Measurements from ENCODE around the gene SMPD2.

Gene SMPD2

DNA sequence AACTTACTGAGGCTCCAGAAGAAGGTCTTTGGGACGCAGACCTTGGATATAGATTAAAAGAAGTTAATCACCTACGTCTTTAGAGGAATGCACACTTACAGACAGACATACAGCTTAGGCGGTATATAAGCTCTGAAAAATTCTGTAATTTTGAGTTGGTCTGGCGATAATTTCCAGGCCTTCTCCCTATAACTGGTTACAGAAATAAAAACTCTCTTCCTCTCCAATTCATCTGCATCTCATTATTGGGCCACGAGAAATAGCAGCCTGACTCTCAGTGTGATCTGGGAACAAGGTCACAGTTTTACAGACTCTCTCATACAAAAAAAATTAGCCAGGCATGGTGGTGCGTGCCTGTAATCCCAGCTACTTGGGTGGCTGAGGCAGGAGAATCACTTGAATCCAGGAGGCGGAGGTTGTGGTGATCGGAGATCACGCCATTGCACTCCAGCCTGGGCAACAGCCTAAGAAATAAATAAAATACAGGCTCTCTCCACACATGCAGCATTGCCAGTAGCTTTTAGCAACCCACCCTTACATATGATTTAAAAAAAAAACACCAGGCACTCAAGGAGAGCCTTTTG is 37.8 kb downstream of the SMPD2 start:
- peak overlapping the region; percentile 60 for H3K4me3 ChIP-seq (ENCODE audit: low read depth, low read length)
- TF ChIP-seq, protein P1, sequence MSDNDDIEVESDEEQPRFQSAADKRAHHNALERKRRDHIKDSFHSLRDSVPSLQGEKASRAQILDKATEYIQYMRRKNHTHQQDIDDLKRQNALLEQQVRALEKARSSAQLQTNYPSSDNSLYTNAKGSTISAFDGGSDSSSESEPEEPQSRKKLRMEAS (IDR thresholded peaks at IDR 0.05; ENCODE audit: low read depth, low read length): no peak
- TF ChIP-seq, protein P2, sequence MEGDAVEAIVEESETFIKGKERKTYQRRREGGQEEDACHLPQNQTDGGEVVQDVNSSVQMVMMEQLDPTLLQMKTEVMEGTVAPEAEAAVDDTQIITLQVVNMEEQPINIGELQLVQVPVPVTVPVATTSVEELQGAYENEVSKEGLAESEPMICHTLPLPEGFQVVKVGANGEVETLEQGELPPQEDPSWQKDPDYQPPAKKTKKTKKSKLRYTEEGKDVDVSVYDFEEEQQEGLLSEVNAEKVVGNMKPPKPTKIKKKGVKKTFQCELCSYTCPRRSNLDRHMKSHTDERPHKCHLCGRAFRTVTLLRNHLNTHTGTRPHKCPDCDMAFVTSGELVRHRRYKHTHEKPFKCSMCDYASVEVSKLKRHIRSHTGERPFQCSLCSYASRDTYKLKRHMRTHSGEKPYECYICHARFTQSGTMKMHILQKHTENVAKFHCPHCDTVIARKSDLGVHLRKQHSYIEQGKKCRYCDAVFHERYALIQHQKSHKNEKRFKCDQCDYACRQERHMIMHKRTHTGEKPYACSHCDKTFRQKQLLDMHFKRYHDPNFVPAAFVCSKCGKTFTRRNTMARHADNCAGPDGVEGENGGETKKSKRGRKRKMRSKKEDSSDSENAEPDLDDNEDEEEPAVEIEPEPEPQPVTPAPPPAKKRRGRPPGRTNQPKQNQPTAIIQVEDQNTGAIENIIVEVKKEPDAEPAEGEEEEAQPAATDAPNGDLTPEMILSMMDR (IDR thresholded peaks at IDR 0.05; ENCODE audit: low read depth, low read length): no peak
- TF ChIP-seq POLR2A (IDR thresholded peaks at IDR 0.05; ENCODE audit: extremely low read depth, insufficient read length) (no peak), MYC (IDR thresholded peaks at IDR 0.05; ENCODE audit: low read depth, low read length) (no peak)
- no peak for DNase-seq (ENCODE audit: low read depth)

DNA sequence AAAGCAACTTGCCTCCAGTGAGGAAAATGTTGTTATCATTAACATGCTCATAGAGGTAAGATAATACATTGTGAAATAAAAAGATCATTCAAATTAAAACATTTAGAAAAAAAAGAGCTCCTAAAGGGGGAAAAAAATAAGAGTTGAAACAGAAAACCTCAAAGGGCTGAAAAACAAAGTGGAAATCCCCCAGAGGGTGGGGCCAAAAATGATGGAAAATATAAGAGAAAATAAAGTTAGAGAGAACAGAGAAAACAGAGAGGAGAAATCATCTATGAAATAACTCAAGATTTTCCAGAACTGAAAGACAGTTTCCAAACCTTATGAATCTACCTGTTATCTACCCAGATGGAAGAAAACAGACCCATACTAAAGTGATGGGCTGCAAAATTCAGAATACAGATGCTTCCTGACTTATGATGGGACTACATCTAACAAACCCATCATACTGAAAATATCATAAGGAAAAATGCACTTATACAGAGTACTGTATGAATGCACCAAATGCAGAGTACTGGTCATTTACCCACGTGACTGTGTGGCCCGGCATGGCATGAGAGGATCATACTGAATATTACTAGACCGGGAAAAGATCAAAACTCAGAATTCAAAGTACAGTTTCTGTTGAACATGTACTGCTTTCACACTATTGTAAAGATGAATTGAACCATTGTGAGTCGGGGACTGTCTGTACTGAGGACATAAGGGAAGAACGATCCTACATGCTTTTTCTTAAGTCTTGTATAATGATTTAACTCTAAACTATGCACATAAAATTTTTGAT is 38.5 kb downstream of the SMPD2 start:
- TF ChIP-seq POLR2A (IDR thresholded peaks at IDR 0.05; ENCODE audit: extremely low read depth, insufficient read length): no peak
- TF ChIP-seq, protein P1 (IDR thresholded peaks at IDR 0.05; ENCODE audit: low read depth, low read length): no peak
- TF ChIP-seq, protein P2 (IDR thresholded peaks at IDR 0.05; ENCODE audit: low read depth, low read length): no peak
- peak overlapping the region; percentile 60 for H3K4me3 ChIP-seq (ENCODE audit: low read depth, low read length)
- DNase-seq (ENCODE audit: low read depth): no peak

DNA sequence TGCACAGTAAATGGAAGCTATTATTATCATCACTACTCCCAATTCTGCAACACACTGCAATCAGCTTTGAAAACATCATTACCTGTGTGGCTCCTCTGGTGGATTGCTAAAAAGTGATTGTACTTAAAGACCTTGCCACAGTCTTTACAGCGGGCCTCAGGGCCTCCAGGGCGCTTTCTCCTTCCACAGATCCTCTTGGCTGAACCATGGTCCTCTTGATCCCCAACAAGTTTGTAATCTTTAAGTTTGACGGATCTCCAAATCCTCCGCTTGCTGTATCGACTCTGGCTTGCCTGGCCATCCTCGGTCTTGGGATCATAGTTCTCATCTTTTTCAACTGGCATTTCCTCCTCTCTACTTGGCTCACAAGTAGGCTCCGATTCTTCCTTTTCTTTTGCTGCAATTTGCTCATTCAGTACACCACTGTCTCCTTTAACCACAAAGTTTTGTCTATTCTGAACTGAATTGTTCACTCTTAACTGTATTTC is 40.5 kb downstream of the SMPD2 start:
- peak overlapping the region; percentile 94 for H3K4me3 ChIP-seq (ENCODE audit: low read depth, low read length)
- DNase-seq (ENCODE audit: low read depth): no peak
- TF ChIP-seq, protein P2 (IDR thresholded peaks at IDR 0.05; ENCODE audit: low read depth, low read length): no peak
- no peak for TF ChIP-seq POLR2A (IDR thresholded peaks at IDR 0.05; ENCODE audit: extremely low read depth, insufficient read length)
- TF ChIP-seq, protein P1 (IDR thresholded peaks at IDR 0.05; ENCODE audit: low read depth, low read length): no peak

- peak within 1 kb of the TSS; percentile 94 for H3K4me3 ChIP-seq (ENCODE audit: low read depth, low read length)
- TF ChIP-seq MYC (IDR thresholded peaks at IDR 0.05; ENCODE audit: low read depth, low read length) (peak; percentile 88), POLR2A (IDR thresholded peaks at IDR 0.05; ENCODE audit: extremely low read depth, insufficient read length) (peak; percentile 45)
- TF ChIP-seq, protein P1 (IDR thresholded peaks at IDR 0.05; ENCODE audit: low read depth, low read length): peak; percentile 97
- TF ChIP-seq, protein P2 (IDR thresholded peaks at IDR 0.05; ENCODE audit: low read depth, low read length): no peak
- DNase-seq (ENCODE audit: low read depth): peak; percentile 95
Observed at GRCh38 chr6:109482905-109483734, 42.6 kb downstream of the SMPD2 start, which contains the start of gene ZBTB24. ZBTB24 (minus strand) TSS chr6:109483219; CDS start chr6:109482026, 1,193 bp downstream.

DNA sequence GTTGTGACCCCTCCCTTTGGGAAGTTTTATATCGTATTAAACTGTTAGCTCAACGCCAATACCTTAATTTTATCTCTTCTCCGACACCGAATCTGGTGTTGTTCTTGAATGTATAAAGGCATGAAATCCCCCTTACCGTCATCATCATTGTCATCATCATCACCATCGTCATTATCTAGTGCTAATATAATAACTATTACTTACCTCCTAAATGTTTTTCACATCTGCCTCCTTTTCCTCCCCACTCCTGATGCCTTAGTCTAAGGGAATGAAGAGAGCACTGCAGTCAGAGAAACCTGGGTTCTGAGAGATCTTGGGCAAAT is 43.2 kb downstream of the SMPD2 start:
- TF ChIP-seq, protein P1 (IDR thresholded peaks at IDR 0.05; ENCODE audit: low read depth, low read length): no peak
- TF ChIP-seq POLR2A (IDR thresholded peaks at IDR 0.05; ENCODE audit: extremely low read depth, insufficient read length) (no peak), MYC (IDR thresholded peaks at IDR 0.05; ENCODE audit: low read depth, low read length) (no peak)
- TF ChIP-seq, protein P2 (IDR thresholded peaks at IDR 0.05; ENCODE audit: low read depth, low read length): no peak
- DNase-seq (ENCODE audit: low read depth): no peak
- H3K4me3 ChIP-seq (ENCODE audit: low read depth, low read length): peak overlapping the region; percentile 54

All from NB4 (cell line).